GM18505 (cell line): Measurements from ENCODE around the gene LAGE3.

Experiments
- ATAC-seq: cut with Tn5 transposase; IDR thresholded peaks from one replicate; pipeline ENCODE4 v1.9.1; 2021; ENCODE audit not compliant: unreplicated experiment
- POLR2A ChIP-seq: IDR thresholded peaks from 4 replicates; pipeline ENCODE4 v1.6.1; 2011; ENCODE audit warnings: borderline replicate concordance; ENCODE audit not compliant: insufficient read depth, insufficient read length; ENCODE audit errors: extremely low read depth

Gene LAGE3

DNA sequence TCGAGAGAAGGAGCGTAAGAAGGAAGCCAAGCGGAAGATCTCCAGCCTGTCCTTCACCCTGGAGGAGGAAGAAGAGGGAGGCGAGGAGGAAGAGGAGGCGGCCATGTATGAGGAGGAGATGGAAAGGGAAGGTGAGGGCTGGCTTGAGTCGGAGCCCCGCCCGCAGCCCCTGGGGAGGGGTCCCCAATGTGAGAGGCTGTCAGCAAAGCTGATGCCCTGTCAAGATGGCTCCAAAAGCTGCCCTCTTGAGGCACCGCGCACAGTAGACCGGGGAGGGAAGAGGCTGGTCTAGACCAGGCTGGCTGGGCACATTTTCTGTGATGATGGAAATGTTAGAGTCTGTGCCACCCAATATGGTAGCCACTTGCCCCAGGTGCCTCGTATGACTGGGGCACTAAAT is 32.7 kb downstream of the LAGE3 start:
- no peak for ATAC-seq

DNA sequence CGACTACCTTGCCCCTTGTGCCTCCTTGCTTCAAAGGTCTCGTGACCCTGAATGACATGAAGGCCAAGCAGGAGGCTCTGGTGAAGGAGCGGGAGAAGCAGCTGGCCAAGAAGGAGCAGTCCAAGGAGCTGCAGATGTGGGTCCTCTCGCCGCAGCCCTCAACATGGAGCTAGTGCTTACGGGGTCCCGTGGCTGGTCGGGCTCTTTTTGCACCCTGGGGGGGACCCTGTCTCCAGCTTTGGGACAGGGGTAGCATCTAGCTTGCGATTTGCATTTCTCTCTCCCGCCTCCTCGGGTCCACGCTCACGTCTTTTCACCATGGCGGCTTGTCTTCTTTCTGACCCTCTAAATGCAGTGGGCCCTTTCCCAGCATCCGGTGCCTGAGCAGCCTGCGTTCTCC is 33.3 kb downstream of the LAGE3 start:
- no peak for ATAC-seq
- TF ChIP-seq POLR2A = no peak

More for the DNA sequence above, 32.7 kb downstream of the LAGE3 start:
- no peak for TF ChIP-seq POLR2A

DNA sequence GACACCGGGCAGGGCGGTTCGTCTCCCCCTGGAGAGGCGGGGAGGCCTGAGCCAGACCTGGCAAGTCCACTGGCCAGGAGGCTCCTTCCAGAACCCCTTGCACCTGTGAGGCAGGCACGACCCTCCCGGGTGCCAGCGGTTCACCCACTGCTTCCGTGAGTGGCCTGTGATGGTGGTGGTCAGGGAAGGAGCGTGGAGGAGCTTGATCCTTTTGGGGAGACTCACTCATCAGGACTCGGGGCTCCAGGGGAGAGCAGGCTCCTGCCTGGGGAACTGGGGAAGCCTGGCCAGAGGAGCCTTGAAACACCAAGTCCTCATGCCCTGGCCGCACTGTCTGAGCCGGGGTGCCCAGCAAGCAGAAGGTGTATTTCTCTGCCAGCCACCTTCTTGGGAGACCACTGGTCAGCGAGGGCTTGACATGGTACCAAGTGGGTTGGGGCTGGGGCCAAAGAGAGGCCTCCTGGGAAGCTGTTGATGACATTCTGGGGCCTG is 34.3 kb downstream of the LAGE3 start:
- no peak for TF ChIP-seq POLR2A
- ATAC-seq = no peak

DNA sequence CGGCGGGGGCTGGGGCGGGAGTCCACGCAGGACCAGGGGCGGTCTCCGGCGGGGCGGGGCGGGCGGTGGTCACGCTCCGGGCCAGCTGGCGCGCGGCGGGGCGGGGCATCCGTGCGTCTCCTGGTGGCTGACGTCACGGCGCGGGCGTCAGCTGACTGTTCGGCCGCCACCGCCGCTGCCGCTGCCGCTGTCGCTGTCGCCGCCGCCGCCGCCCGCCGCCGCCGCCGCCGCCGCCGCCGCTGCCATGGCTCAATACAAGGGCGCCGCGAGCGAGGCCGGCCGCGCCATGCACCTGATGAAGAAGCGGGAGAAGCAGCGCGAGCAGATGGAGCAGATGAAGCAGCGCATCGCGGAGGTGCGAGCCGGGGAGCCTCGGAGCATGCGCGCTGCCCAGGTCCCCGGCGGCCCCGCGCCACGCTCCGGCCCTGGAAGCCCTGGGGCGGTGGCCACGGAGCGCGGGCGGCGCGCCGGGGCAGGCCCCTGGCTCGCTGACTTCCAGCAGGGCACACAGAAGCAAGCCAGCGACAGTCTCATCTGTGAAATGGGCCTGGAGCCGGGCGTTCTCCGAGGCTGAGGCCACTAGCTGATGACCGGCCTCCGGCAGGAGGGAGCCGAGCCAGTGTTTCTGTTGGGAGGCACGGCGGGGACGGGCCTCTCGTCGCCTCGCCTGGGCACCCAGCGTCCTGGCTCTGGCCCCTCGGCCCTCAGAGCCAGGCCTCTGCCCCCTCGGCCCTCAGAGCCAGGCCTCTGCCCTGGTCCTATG is 34.9 kb downstream of the LAGE3 start, which contains the start of gene FAM50A:
Gene FAM50A, plus strand, starts transcription at position 150 of the 763 bp plus-strand sequence. Its CDS starts 95 bp downstream, at position 245.
- ATAC-seq = peak; percentile 67
- peak; percentile 36 for TF ChIP-seq POLR2A

DNA sequence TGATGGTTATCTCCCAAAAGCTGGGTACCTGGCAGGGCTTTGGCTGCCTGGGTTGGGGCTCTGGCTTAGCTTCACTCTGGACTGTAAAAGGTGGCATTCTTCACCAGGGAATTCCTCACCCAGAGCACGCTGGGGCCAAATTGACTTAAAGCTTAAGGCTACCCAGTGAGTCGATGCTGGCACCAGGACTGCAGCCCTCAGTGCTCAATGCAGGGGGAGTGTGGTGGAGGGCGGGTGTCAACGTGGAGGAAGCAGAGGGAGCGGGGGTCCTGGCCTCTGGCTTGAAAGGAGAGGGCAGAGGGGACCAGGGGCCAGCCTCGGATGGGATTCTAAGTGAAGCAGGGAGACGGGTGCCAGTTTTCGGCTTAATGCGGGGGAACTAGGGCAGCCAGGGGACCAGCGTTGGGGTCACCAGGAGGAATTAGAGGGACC is 35.6 kb downstream of the LAGE3 start:
- no peak for ATAC-seq
- no peak for TF ChIP-seq POLR2A

DNA sequence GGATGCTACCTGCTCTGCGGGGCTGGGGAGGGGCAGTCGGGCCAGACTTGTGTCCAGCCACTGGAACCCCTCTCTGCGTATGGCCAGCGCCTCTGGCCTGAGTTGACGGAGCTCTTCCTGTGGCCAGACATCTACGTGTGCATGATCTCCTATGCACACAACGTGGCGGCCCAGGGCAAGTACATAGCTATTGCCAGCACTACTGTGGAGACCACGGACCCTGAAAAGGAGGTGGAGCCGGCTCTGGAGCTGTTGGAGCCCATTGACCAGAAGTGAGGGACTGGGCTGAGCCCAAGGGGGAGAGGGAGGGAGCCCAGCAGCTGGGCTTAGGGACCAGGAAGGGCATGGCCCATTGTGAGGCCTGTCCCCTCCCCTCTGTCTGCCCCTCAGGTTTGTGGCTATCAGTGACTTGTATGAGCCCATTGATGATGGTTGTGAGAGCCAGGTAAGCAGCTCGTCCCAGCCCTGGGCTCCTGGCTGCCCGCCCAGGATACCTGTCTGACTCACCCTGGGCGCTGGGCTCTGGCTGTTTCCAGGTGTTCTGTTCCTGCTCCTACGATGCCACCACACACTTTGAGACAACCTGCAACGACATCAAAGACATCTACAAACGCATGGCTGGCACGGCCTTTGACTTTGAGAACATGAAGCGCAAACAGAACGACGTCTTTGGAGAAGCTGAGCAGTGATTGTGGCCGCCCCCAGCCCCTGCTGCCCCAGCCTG is 36.9 kb downstream of the LAGE3 start:
- TF ChIP-seq POLR2A = no peak
- ATAC-seq = no peak

GRCh38 chrX:154441564-154441963 is 37.5 kb downstream of the LAGE3 start:
- ATAC-seq = no peak
- TF ChIP-seq POLR2A = no peak

DNA sequence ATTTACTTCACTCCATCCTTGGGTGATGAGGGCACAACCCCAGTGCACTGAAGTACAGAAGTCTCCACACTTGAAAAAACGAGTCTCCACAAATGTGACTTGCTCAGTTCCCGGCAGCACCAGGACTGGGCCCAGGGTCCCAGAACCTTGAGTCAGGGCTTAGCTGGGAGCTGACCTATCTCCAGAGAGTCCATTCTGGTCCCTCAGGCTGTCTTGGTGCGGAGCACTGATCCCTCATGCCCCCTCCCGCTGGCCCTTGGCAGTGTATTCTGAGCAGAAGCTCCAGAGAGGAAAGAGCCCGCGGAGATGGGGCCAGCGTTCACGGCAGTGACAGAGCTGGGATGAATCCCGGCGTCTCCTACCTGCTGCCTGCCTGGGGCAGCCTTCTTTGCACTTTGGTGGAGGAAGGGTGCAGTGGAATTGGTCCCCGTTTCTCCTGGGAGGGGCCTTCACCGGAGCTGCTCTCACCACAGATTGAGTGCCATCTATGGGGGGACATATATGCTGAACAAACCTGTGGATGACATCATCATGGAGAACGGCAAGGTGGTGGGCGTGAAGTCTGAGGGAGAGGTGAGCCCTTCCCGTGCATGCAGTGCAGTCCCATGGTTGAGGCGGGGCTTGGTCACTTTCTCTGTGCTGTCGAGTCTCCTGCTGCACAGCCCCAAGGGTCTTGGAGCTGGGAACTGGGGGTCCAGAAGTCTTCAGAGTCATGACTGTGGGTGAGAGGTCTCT is 38.3 kb downstream of the LAGE3 start:
- TF ChIP-seq POLR2A = no peak
- ATAC-seq = no peak

GRCh38 chrX:154439841-154440240 is 39.2 kb downstream of the LAGE3 start:
- TF ChIP-seq POLR2A = no peak
- no peak for ATAC-seq

DNA sequence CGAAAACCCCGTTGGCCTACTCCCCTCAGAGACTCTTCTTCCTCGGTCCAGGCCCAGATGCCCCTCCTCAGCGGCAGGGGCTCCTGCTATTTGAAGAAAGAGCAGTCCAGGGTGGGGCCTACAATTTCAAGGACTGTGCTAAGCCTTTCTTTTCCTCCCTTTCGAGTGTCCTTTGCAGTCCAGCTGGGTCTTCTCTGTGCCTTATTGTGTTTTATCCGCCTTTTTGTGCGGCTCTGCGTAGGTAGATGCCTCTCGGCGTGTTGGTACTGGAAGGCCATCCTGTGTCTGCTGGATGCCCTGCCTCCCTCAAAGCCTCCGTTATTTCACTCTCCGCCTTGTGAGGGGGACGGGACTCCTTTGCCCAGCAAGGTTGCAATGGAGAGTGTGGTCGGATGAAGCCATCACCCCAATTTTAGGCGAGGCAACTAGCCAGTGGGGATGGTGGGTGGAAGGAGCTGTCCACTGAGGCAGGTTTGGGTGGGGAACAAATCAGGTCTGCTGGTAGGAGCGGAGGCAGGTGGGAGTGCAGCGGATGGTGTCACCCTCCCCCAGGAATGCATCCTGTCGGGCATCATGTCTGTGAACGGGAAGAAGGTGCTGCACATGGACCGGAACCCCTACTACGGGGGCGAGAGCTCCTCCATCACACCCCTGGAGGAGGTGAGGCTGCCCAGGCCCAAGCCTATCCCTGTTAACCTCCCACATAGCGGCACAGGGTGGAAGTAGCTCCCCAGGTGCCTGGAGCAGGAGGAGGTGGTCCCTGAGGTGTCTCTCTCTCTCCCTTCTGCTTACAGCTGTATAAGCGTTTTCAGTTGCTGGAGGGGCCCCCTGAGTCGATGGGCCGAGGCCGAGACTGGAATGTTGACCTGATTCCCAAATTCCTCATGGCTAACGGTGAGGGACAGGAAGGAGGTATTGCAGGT is 40.8 kb downstream of the LAGE3 start:
- TF ChIP-seq POLR2A = no peak
- no peak for ATAC-seq

DNA sequence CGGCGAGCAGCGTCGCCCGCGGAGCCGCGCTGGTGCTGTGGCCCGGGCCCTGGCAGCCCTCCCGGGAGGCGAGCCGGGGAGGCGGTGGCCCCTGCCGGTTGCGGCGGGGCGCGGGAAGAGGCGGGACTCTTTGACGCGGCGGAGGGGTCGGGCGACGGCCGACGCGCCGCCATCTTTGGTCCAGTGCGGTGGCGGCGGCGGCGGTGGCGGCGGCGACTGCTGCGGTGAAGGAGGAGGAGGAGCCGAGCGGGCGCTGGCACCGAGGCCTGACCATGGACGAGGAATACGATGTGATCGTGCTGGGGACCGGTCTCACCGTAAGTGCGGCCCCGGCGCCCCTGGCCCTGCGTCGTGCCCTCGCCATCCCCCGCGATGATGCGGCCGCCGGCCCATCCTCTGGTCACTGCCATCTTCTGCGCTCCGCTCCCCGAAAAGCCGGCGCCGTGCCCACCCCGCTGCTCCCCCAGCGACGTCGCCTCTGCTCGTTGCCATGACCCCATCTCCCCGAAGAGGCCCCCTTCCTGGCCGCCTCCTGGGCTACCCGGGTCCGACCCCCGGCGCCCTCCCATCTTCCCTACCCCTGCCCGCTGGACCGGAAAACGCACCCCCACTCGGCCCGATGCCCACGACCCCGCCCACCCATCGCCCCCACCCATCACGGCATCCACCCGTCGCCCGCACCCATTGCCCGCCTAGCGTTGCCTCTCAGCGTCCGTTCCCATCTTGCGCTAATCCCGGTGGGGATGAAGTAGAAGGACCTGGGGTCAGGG is 41.9 kb downstream of the LAGE3 start, which contains the start of gene GDI1:
Gene GDI1, plus strand, starts transcription at position 172 of the 770 bp plus-strand sequence. Its CDS starts 101 bp downstream, at position 273.
- peak; percentile 50 for TF ChIP-seq POLR2A
- peak; percentile 45 for ATAC-seq
